OCI-LY1 (cell line): ENCODE data around the gene ACSS1.

Experiments used
- CTCF ChIP-seq: fragments of 200-600 bp; sonication (generic), shearing (Covaris generic); IDR thresholded peaks from 2 replicates; pipeline ENCODE4 v1.5.1; 2017; ENCODE audit warnings: mild to moderate bottlenecking, antibody characterized with exemption, low read length, moderate library complexity, mixed read lengths
- EZH2 ChIP-seq: fragments of 200-600 bp; sonication (generic), shearing (Covaris generic); IDR thresholded peaks from 2 replicates; pipeline ENCODE4 v1.8.0; 2017; ENCODE audit warnings: borderline replicate concordance, mixed run types, mild to moderate bottlenecking, antibody characterized with exemption, low read length, moderate library complexity, mixed read lengths

GRCh38 chr20:25044660-25045342 is 13.1 kb downstream of the ACSS1 start:
- TF ChIP-seq CTCF (no peak), EZH2 (no peak)
